NOMO-1 treated with dmso at 0.1 percent for 144 hours (cell line): ENCODE measurements around the gene SLC49A3.
"Not testable (repeated sequence)": the region's sequence is repeated elsewhere in the genome, so short reads cannot be mapped to it uniquely, and the experiment has no call there.

Source experiments
- DNase-seq: peaks from one replicate; lab custom pipeline; 2025; ENCODE audit not compliant: unreplicated experiment; lab: John Stamatoyannopoulos, UW

The SLC49A3 gene

DNA sequence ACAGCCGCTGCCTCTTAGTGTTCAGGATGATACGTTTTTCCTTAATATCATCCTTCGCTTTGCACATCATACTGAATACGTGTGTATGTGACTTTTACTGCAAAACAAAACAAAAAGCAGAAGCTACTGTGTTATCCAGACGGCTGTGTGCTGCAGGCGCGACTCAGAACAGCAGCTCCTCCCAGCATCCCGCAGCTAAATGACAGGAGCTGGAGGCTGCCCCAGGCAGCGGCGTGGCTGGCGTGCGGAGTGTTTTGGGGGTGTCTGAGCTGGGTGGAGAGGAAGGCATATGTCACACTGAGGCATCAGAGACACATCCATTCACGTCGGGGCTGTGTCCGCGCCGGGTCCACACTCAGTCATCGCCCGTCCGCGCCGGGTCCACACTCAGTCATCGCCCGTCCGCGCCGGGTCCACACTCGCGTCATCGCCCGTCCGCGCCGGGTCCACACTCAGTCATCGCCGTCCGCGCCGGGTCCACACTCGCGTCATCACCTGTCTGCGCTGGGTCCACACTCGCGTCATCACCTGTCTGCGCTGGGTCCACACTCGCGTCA lies 33.3 kb upstream of the SLC49A3 start:
- DNase-seq = no peak

DNA sequence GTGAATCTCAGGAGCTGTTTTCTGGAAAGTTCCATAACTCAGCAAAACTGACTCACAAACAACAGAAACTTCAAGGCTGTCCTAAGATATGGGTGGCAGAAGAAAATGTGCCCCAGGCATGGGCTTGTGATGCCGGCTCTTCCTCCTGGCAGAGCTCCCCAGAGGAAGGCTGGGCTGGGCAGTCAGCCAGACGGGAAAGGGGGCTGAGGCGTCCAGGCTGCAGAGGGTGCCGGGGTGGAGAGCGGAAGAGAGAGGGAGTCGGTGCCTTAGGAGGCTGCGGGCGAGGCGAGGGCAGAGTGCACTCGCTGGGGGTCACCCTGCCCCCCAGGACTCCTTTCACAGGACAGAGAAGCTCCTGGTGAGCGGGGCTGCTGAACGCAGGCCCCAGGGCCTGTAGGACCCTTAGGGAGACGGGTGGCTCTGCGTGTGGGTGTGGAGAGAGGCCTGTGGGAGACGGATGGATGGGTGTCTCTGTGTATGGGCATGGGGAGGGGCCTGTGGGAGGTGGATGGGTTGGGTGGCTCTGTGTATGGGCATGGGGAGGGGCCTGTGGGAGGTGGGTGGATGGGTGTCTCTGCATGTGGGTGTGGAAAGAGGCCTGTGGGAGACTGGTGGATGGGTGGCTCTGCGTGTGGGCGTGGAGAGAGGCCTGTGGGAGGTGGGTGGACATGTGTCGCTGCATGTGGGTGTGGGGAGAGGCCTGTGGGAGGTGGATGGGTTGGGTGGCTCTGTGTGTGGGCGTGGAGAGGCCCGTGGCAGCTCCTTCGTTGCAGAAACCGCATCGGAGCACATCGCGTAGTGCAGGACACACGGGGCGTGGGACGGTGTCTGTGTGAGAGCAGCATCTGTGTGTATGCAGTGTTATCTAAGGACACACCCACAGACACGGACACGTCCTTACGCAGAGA lies 32.6 kb upstream of the SLC49A3 start:
- no peak for DNase-seq

DNA sequence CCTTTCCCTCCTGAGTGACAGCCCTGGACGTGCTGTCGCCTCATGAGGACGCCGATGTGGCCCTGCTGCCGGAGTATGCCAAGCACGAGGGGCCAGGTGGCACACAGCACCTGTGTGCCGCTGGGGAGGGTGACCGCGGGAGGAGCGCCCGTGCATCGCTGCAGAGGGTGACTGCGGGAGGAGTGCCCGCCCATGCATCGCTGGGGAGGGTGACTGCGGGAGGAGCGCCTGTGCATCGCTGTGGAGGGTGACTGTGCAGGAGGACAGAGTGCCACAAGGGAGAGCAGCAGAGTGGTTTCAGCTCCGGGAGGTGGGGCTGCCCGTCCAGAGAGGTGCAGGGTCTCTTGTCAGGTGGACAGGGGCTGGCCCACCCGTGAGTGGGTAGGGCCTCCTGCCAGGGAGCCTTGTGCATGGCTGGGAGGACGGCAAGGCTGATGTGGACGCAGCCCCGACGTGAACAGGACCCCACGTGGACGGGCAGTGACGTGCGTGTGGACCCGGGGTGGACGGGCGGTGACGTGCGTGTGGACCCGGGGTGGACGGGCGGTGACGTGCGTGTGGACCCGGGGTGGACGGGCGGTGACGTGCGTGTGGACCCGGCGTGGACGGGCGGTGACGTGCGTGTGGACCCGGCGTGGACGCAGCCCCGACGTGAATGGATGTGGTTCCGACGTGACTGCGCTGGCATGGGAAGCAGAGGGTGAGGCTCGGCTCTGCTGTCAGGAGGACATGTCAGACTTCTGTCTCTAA lies 31.3 kb upstream of the SLC49A3 start:
- no peak for DNase-seq

DNA sequence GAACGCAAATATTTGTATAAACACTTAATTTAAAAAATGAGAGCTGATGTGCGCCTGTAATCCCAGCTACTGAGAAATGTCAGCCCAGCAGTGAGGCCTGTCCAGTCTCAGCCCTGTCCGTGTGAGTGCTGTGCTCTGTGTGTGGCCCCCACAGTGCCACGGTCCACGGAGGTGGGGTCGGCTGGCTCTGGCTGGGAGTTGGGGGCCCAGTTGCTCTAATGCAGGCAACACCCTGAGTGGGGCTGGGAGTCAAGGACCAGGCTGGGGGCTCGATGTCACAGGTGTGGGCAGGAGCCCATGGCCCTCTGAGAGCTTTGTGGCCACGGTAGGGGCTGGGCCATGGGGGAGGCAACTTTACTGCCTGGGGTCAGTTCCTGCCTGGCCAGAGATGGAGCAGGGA lies 29.5 kb upstream of the SLC49A3 start:
- DNase-seq = no peak

DNA sequence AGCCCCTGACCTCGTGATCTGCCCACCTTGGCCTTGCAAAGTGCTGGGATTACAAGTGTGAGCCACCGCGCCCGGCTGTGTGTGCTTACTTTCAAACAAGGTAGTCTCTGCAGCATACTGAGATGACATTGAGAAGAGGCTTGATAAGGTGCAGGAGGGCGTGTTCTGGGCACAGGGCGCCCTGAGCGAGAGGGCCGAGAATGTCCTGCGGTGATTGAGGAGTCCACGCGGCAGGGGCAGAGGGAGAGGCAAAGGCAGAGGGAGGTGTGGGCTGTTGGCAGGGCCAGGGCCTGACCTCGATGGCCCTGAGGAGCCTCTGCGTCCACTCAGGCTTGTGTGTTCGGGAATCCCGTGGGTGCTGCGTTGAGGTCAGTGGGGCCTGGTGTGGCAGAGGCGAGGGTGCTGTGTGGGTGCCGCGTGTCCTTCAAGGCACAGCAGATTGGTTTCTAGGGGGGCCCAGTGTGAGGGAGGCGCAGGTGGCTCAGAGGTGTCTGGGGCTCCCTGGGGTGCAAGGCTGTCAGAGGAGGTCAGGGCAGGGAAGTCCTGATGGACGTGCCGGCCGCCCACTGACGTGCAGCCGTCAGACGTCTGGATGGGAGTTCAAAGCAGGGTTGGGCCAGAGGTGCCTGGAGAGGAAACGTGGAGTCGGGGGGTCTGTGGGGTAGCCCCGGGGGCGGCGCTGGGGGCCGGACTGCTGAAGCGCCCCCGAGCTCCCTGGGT lies 28.8 kb upstream of the SLC49A3 start:
- DNase-seq = no peak

DNA sequence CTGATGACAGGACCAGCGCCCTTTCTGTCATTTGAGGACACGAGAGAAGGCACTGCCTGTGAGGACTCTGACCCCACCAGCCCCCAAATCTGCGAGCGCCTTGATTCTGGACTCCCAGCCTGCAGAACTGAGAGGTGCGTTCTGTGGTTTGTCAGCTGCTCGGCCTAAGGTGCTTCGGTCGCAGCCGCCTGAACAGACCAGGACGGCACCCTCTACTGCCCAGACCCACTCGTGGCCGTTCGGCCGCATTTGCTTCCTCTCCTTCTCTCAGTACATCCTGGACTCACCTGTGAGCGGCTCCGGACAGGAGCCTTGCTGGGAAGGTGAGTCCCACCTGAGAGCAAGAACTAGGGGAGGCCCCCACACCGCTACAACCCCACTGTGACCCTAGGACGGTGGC lies 25.1 kb upstream of the SLC49A3 start:
- DNase-seq = no peak

DNA sequence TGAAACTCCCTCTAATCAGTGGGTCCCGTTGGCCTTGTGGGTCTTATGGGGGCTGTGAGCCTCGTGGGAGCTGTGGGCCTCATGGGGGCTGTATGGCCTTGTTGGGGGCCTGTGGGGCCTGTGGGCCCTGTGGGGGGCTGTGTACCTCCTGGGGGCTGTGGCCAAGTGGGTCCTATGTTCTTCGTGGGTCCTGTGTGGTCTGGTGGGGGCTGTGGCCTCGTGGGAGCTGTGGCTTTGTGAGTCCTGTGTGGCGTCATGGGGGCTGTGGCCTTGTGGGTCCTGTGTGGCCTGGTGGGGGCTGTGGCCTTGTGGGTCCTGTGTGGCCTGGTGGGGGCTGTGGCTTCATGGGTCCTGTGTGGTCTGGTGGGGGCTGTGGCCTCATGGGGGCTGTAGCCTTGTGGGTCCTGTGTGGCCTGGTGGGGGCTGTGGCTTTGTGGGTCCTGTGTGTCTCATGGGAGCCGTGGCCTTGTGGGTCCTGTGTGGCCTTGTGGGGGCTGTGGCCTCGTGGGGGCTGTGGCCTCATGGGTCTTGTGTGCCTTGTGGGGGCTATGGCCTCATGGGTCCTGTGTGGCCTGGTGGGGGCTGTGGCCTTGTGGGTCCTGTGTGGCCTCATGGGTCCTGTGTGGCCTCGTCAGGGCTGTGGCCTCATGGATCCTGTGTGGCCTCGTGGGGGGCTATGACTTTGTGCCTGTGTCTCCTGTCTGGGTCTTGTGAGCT lies 24.1 kb upstream of the SLC49A3 start:
- no peak for DNase-seq

DNA sequence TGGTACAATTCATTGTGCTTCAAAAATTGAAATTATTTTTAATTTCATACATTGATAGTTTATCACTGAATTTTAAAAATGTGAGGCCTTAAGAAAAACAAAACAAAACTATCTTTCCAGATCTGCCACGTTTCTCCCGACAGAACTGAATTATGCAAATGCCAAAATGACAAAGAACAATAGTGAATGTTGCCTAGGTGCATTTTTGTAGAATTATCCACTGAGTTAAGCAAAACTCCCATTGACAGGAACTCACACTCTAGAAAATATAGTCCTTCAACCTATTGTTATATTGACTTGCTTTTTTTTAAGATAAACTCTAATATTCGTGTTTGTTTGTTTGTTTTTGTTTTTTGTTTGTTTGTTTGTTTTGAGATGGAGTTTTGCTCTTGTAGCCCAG lies 23.1 kb upstream of the SLC49A3 start:
- DNase-seq = no peak

DNA sequence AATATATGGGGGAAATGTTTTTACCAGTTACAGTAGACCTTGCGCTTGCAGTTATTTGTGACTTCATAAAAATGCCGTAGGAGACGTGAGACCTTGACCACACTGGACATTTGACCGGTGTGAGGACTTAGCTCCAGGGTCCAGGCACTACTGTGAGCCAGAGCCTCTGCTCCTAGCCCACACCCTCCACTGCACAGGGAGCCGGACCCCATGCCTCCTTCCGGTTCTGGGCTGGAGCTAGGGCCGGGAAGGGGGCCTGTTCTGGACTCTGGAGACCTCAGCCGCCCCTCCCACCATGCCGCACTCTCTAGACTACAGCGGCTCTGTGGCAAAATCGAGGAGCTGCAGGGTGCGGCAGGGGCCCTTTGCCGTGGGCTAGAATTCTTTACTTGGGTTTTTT lies 22.0 kb upstream of the SLC49A3 start:
- no peak for DNase-seq

DNA sequence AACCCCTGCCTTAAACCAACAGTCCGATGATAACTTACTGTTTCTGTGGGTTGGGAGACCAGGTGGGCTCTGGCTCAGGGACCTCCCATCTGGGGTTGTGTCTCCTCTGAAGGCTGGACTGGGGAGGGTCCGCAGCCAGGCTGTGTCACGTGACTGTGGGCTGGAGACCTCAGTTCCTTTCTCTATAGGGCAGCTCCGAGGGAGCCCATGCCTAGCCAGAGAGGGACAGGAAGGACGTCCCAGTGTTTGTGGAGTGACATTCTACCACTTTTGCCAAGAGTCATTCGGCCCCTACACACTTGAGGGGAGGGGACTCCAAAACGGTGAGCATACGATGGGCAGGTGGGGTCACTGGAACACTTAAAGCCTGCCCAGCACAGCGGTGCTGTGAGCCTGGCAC lies 21.2 kb upstream of the SLC49A3 start:
- no peak for DNase-seq

DNA sequence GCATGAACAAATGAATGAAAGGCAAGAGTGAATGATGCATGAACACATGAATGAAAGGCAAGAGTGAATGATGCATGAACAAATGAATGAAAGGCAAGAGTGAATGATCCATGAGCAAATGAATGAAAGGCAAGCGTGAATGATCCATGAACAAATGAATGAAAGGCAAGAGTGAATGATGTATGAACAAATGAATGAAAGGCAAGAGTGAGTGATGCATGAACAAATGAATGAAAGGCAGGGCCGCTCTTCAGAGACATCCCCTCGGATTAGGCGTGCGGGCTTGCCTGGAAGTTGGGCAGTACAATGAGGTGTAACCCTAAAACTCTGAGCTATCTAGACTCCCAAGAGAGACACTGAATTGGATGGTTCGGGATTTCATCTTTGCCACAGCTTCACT lies 20.4 kb upstream of the SLC49A3 start:
- DNase-seq = no peak

DNA sequence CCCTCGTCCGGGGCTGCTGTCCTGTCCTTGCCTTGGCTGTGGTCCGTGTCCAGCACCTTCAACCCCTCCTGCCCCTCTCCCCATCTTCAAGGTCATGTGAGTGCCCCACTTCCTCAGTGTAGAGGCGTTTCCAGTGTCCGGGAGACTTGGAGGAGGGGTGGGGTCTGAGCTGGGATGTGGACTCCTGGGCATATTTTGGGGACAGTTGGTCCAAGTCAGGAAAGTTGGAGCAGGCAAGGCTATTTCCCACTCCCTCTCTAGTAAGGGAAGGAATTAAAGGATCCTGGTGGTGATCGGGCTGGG lies 19.6 kb upstream of the SLC49A3 start:
- no peak for DNase-seq

DNA sequence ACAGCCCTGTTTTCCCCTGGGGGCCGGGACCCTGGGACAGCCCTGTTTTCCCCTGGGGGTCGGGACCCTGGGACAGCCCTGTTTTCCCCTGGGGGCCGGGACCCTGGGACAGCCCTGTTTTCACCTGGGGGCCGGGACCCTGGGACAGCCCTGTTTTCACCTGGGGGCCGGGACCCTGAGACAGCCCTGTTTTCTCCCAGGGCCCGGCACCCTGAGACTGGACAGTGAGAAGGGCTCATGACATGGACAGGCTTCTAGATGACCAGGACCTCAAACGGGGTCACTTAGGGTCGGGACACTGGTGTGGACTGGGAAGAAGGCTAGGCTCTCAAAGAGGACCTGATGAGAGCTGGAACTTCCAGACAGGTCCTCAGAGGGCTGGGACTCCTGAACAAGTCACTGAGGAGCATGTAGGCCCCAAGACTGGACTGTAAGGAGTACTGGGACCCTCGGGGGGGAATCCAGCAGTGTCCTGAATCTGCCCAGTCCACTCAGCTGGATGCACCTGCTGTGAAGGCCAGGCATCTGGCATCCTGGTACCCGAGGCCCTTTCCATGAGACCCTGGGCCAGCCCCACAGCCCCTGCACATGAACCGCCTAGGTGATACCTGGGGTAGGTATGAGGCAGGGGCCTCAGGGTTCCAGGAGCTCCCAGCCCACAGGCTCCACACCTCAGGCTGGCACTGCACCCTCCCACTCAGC lies 19.1 kb upstream of the SLC49A3 start:
- no peak for DNase-seq

DNA sequence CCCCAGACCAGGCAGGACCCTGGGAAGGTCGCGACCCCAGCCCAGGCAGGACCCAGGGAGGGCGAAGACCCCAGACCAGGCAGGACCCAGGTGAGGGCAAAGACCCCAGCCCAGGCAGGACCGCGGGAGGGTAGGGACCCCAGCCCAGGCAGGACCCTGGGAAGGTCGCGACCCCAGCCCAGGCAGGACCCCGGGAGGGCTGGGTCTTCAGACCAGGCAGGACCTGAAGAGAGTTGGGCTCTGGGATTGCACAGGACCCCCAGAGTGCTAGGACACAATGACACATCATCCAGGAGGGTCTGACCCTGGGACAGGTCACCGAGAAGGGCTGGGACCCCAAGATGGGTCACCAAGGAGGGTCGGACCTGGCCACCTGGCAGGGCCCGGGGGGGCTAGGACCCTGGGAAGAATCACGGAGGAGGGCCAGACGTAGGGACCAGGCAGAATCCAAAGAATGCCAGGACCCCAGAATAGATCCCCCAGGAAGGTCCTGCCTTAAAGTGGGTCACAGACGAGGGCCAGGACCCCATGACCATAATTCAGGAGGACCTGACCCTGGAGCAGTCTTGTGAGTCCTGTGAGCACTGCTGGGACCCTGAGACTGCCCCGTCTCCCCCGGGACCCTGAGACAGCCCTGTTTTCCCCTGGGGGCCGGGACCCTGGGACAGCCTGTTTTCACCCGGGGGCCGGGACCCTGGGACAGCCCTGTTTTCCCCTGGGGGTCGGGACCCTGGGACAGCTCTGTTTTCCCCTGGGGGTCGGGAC lies 18.1 kb upstream of the SLC49A3 start:
- DNase-seq = no peak

DNA sequence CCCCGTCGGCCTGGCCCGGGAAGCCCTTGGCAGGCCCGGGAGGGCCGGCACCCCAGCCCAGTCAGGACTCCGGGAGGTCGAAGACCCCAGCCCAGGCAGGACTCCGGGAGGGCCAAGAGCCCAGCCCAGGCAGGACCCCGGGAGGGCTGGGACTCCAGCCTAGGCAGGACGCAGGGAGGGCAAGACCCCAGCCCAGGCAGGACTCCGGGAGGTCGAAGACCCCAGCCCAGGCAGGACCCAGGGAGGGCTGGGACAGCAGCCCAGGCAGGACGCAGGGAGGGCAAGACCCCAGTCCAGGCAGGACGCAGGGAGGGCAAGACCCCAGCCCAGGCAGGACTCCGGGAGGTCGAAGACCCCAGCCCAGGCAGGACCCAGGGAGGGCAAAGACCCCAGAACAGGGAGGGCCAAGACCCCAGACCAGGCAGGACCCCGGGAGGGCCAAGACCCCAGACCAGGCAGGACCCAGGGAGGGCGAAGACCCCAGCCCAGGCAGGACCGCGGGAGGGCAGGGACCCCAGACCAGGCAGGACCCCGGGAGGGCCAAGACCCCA lies 17.2 kb upstream of the SLC49A3 start:
- not testable (repeated sequence) for DNase-seq

DNA sequence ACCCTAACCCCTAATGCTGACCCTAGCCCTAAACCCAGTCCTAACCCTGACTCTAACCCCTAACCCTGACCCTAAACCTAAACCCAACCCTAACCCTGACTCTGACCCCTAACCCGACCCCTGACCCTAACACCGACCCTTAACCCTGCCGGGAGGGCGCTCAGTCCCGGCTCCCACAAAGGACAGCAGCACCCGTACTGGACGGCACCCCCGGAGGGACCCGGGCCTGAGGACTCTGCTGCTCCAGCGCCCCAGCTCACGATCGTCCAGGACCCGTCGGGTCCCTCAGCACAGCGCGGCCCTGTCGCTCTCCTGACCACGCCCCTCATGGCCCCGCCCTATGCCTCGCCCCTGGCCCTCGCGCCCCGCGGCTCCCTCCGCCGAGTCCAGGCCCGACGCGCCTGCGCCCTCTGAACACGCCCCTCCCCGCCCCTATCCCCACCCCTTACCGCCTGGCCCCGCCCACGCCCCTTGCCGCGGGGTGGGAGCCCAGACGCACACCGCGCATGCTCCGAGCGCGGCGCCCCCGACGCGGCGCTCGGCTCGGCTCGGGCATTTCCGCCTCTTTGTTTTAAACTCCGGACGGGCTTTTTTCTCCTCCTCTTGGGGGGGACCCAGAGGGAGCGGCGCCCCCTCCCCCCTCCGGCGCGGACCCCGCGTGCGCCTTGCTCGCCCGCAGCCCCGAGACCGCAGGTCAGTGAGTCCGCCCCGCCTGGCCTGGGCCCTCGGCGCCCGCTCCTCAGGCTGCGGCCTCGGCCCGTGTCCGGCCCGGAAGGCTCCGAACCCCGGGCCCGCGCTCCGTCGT lies 16.5 kb upstream of the SLC49A3 start, which contains the start of gene PCGF3:
Gene PCGF3, plus strand, starts transcription at position 555 of the 805 bp plus-strand sequence. CDS start 27,849 bp downstream, outside the sequence.
- DNase-seq = peak; percentile 88

DNA sequence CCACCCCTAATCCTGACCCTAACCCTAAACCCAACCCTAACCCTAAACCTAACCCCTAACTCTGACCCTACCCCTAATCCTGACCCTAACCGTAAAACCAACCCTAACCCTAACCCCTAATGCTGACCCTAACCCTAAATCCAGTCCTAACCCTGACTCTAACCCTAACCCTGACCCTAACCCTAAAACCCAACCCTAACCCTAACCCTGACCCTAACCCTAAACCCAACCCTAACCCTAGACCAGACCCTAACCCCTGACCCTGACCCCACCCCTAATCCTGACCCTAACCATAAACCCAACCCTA lies 16.0 kb upstream of the SLC49A3 start:
- no peak for DNase-seq

DNA sequence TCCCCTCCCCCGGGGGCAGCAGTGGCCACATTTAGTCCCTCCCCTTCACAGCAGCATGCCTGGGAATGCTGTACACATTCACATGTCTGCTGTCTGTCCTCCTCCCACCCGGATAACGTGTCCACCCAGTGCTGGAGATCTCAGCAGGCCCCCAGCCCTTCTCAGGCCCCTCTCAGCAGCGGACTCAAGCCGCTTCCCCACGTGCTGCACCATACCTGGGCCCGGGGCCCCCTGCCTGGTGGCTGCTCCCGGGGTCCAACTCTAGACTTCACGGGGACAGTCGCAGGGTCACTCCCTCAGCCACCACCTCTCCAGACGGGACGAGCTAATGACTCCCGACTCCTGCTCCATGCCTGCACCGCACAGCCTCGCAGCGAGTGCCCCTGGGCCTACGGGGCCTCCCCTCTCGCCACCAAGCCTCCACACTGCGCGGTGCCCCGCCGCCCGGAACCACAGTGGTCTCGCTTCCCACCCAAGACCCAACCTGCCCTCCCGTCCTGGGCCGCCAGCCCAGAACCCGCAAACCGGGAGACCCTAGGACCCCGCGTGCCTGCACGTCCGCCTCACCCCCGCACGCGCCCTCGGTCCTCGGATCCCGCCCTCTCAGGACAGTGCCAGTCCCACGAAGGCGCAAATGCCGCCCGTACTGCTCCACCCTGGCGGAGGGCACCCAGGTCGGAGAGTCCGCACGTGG lies 15.4 kb upstream of the SLC49A3 start:
- DNase-seq = no peak
